Measurements from ENCODE around the gene SYTL4.

GRCh38 chrX:100698551-100698950 is 33.4 kb downstream of the SYTL4 start:
- TF ChIP-seq CTCF (conservative IDR thresholded peaks at IDR 0.05) (no peak), EZH2 (IDR thresholded peaks at IDR 0.05; ENCODE audit: low read depth) (no peak)
